Epithelial cell of proximal tubule (primary cell): ENCODE measurements around the gene SOHLH2. TPM values are rescaled to one million over a fixed set of nuclear protein-coding genes. Genes with fewer than 3 reads are reported as not detected.

ENCODE experiments used
- DNase-seq: peaks from one replicate; pipeline ENCODE4 v3.0.0-alpha.2; 2011; ENCODE audit warnings: low read depth
- H3K4me3 ChIP-seq: 2 replicates; pipeline ENCODE4 v1.5.1; 2011; ENCODE audit warnings: low read depth, mild to moderate bottlenecking, low read length
- total RNA-seq: library from RNA; depleted of rRNA; stranded (reverse); fragments of >200 nt; gene quantifications from 2 replicates; pipeline ENCODE4 v1.2.3, GENCODE V29; 2015
- TF ChIP-seq, protein P1 (sequence below): conservative IDR thresholded peaks from 2 replicates; pipeline ENCODE4 v1.5.1; 2012; ENCODE audit warnings: low read depth, mild to moderate bottlenecking, low read length

SOHLH2 gene
- total RNA-seq, 1 donor from 2014 or later: not detected

- TF ChIP-seq, protein P1, sequence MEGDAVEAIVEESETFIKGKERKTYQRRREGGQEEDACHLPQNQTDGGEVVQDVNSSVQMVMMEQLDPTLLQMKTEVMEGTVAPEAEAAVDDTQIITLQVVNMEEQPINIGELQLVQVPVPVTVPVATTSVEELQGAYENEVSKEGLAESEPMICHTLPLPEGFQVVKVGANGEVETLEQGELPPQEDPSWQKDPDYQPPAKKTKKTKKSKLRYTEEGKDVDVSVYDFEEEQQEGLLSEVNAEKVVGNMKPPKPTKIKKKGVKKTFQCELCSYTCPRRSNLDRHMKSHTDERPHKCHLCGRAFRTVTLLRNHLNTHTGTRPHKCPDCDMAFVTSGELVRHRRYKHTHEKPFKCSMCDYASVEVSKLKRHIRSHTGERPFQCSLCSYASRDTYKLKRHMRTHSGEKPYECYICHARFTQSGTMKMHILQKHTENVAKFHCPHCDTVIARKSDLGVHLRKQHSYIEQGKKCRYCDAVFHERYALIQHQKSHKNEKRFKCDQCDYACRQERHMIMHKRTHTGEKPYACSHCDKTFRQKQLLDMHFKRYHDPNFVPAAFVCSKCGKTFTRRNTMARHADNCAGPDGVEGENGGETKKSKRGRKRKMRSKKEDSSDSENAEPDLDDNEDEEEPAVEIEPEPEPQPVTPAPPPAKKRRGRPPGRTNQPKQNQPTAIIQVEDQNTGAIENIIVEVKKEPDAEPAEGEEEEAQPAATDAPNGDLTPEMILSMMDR: no peak
- no peak overlapping the region for H3K4me3 ChIP-seq
Observed at GRCh38 chr13:36166046-36166445, 48.3 kb downstream of the SOHLH2 start.

GRCh38 chr13:36163809-36164308 lies 50.5 kb downstream of the SOHLH2 start:
- peak; percentile 59 for DNase-seq
- TF ChIP-seq, protein P1: no peak
- no peak overlapping the region for H3K4me3 ChIP-seq

More at GRCh38 chr13:36166046-36166445, 48.3 kb downstream of the SOHLH2 start:
- DNase-seq: no peak

- no peak overlapping the region for H3K4me3 ChIP-seq
- DNase-seq: peak; percentile 3
- TF ChIP-seq, protein P1: no peak
Observed at GRCh38 chr13:36163286-36163685, 51.1 kb downstream of the SOHLH2 start.

DNA sequence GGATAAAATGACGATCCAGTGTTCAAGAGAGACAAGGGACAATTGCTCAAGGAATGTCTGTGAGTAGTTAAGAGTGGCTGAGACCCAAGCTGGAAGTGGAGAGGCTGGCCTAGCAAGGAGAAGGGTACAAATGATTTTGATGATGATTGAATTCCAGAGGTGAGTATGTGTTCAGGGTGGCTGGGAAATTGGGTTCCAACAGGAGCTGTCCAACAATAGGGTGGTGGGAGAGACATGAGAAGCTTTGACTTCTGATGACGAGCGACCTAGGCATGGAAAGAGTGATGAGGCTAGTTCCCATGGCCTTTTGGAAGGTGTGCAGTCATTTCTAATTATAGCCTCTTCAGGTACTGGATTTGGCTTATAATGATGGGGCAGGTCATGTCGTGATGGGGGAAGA lies 54.1 kb downstream of the SOHLH2 start:
- TF ChIP-seq, protein P1: no peak
- DNase-seq: no peak

DNA sequence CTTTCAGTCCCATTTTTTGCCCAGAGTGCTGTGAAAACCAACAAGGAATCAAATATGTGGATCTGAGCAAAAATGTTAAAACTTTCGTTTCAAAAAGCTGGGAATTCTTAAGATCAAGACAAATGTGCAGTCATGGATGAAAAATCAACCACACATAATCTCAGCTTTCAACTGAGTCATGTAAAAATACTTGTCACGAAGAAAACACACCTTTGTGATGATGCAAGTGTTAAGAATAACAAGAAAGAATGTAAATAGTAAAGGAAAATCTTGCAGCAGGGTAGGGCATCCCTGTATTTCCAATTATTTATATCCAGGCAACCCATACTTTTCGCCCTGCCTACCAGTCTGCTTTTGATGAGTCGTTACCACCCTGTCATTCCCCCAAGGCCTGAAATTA lies 55.7 kb downstream of the SOHLH2 start:
- TF ChIP-seq, protein P1: no peak
- no peak overlapping the region for H3K4me3 ChIP-seq
- DNase-seq: peak; percentile 67

More for the DNA sequence above, 54.1 kb downstream of the SOHLH2 start:
- H3K4me3 ChIP-seq: no peak overlapping the region

- no peak overlapping the region for H3K4me3 ChIP-seq
- TF ChIP-seq, protein P1: no peak
- DNase-seq: no peak
Observed at GRCh38 chr13:36157480-36157879, 56.9 kb downstream of the SOHLH2 start.

GRCh38 chr13:36154567-36155291 lies 59.6 kb downstream of the SOHLH2 start:
- TF ChIP-seq, protein P1: no peak
- DNase-seq: no peak

More at GRCh38 chr13:36154567-36155291, 59.6 kb downstream of the SOHLH2 start:
- H3K4me3 ChIP-seq: peak overlapping the region; percentile 40
